Measurements from ENCODE around the gene COG6.

DNA sequence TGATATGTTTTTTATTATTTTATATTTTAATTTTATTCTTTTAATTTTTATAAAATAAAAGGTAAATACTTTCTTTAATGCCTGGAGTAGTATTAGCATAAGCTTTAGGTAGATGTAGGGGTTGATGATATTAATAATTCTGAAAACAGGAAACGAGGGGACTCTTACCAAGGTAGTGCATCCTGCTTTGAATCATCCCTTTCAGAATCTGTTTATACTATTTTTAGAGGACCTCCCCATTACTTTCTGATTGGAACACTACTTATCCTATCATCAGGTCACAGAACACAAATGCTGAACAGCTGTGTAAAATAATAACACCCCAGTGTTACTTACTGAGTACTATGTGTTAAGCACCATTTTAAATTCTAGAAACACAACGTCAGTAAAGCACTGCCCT lies 27.3 kb downstream of the COG6 start:
- TF ChIP-seq CTCF (IDR thresholded peaks at IDR 0.05): no peak
- no peak for TF ChIP-seq POLR2A (IDR thresholded peaks at IDR 0.05)
